Tibial nerve (tissue), 4 donors: Measurements from ENCODE around the gene C2CD5. TPM values are rescaled to one million over a fixed set of nuclear protein-coding genes. Genes with fewer than 3 reads are reported as not detected.
"Not testable (repeated sequence)": the region's sequence is repeated elsewhere in the genome, so short reads cannot be mapped to it uniquely, and the experiment has no call there.

ENCODE experiments used
- DNase-seq, 2 donors: peaks; one replicate each; pipeline ENCODE4 v3.0.0-alpha.2; 2019; ENCODE audit warnings: low spot score in 2 of 2
- H3K27ac ChIP-seq, 4 donors: fragments of 200-600 bp; sonication (generic) in 3 of 4; one replicate each; pipeline ENCODE4 v1.5.1; 2017 to 2019; ENCODE audit warnings: mild to moderate bottlenecking in 1 of 4
- H3K27me3 ChIP-seq, 2 donors: fragments of 200-600 bp; sonication (generic) in 1 of 2; one replicate each; pipeline versions ENCODE4 v1.5.1 to v1.6.0; 2017 to 2019
- H3K36me3 ChIP-seq, 3 donors: fragments of 200-600 bp; sonication (generic); one replicate each; pipeline ENCODE4 v1.5.1; 2018 to 2019
- H3K4me1 ChIP-seq, 4 donors: fragments of 200-600 bp; sonication (generic) in 3 of 4; one replicate each; pipeline ENCODE4 v1.5.1; 2017 to 2019
- H3K4me3 ChIP-seq, 4 donors: fragments of 200-600 bp; sonication (generic) in 3 of 4; one replicate each; pipeline ENCODE4 v1.5.1; 2017 to 2019; ENCODE audit warnings: mild to moderate bottlenecking in 1 of 4, moderate library complexity in 1 of 4
- H3K9me3 ChIP-seq, 4 donors: fragments of 200-600 bp; sonication (generic) in 3 of 4; one replicate each; pipeline ENCODE4 v1.5.1; 2017 to 2019
- CTCF ChIP-seq, 5 experiments: fragments of 200-600 bp in 3 of 5; fragments of 450-650 bp in 2 of 5; sonication (generic) in 3 of 5; IDR thresholded peaks; one replicate each; pipeline ENCODE4 v1.5.1; 2016 to 2019; ENCODE audit warnings: antibody characterized with exemption in 5 of 5, mild to moderate bottlenecking in 3 of 5, moderate library complexity in 2 of 5
- EP300 ChIP-seq, 2 donors: sonication (generic); formaldehyde crosslinking; IDR thresholded peaks; one replicate each; pipeline ENCODE4 v1.6.1; 2017; ENCODE audit warnings: antibody characterized with exemption in 2 of 2, mild to moderate bottlenecking in 1 of 2
- POLR2A ChIP-seq, 2 donors: fragments of 450-650 bp; IDR thresholded peaks; one replicate each; pipeline ENCODE4 v1.6.1; 2017; ENCODE audit warnings: antibody characterized with exemption in 2 of 2, mild to moderate bottlenecking in 2 of 2, moderate library complexity in 2 of 2
- WGBS, 2 donors: methylation state at CpG; one replicate each; pipeline ENCODE4 v1.1.5; 2018; 5-methylcytosine and 5-hydroxymethylcytosine counted together
- total RNA-seq, 4 donors: library from RNA; depleted of rRNA; stranded (reverse); fragments of >200 nt; gene quantifications; one replicate each; pipeline ENCODE4 v1.1.0, GENCODE V29; 2016

Gene C2CD5
- total RNA-seq, 4 donors from 2014 or later: 49.2 to 63.8 (median 52.5) TPM

- no peak for DNase-seq
- H3K9me3 ChIP-seq: peaks cover 0 to 1% (median 0%) of the 10 kb centered on the region in 4 donors
- H3K4me3 ChIP-seq: no peak overlapping the region
- no peaks in the 10 kb centered on the region for H3K27me3 ChIP-seq
- no peaks in the 10 kb centered on the region for H3K4me1 ChIP-seq
- TF ChIP-seq CTCF (IDR thresholded peaks at IDR 0.05): no peak
- no peak for TF ChIP-seq POLR2A (IDR thresholded peaks at IDR 0.05)
- TF ChIP-seq EP300 (IDR thresholded peaks at IDR 0.05): no peak
- 59 to 70% methylated on average over 4 of the region's 4 CpGs for WGBS, 2 donors
- no peak overlapping the region for H3K27ac ChIP-seq
- H3K36me3 ChIP-seq: no peaks in the 10 kb centered on the region
Measured at GRCh38 chr12:22562036-22563028, 18.0 kb upstream of the C2CD5 start.

GRCh38 chr12:22554750-22555149 lies 10.4 kb upstream of the C2CD5 start:
- DNase-seq, H3K27me3 ChIP-seq, H3K4me1 ChIP-seq, H3K4me3 ChIP-seq, H3K36me3 ChIP-seq, H3K27ac ChIP-seq: not testable (repeated sequence)
- WGBS, 2 donors: 92 to 94% methylated on average over 4 of the region's 4 CpGs
- peaks cover 0 to 21% (median 1%) of the 10 kb centered on the region in 4 donors for H3K9me3 ChIP-seq

- Histone ChIP-seq H3K36me3 (no peaks in the 10 kb centered on the region), H3K4me1 (no peaks in the 10 kb centered on the region), H3K4me3 (no peak overlapping the region), H3K27ac (no peak overlapping the region), H3K9me3 (peaks cover 0 to 21% (median 1%) of the 10 kb centered on the region in 4 donors), H3K27me3 (no peaks in the 10 kb centered on the region)
- DNase-seq: no peak
- no peak for TF ChIP-seq EP300 (IDR thresholded peaks at IDR 0.05)
- TF ChIP-seq CTCF (IDR thresholded peaks at IDR 0.05): no peak
Measured at GRCh38 chr12:22551624-22552023, 7.3 kb upstream of the C2CD5 start.

GRCh38 chr12:22545255-22545654 lies 913 bp upstream of the C2CD5 start:
- H3K4me3 ChIP-seq: peak overlapping the region in 1 of 4 donors; percentile 92
- H3K9me3 ChIP-seq: no peaks in the 10 kb centered on the region
- DNase-seq: no peak
- WGBS, 2 donors: 97 to 98% methylated on average over 6 of the region's 6 CpGs
- H3K36me3 ChIP-seq: peaks cover 0 to 4% (median 0%) of the 10 kb centered on the region in 3 donors
- H3K27ac ChIP-seq: peak overlapping the region in 1 of 4 donors; percentile 95
- no peaks in the 10 kb centered on the region for H3K27me3 ChIP-seq
- peaks cover 0 to 26% (median 19%) of the 10 kb centered on the region in 4 donors for H3K4me1 ChIP-seq
- TF ChIP-seq CTCF (IDR thresholded peaks at IDR 0.05) (no peak), EP300 (IDR thresholded peaks at IDR 0.05) (no peak), POLR2A (IDR thresholded peaks at IDR 0.05) (no peak)

GRCh38 chr12:22543246-22544037 lies 900 bp downstream of the C2CD5 start:
- peaks cover 0 to 41% (median 25%) of the 10 kb centered on the region in 4 donors for H3K4me1 ChIP-seq
- peak overlapping the region; percentile 87 to 98 (median 94) for H3K27ac ChIP-seq
- H3K36me3 ChIP-seq: peaks cover 0 to 4% (median 0%) of the 10 kb centered on the region in 3 donors
- TF ChIP-seq CTCF (IDR thresholded peaks at IDR 0.05) (no peak), EP300 (IDR thresholded peaks at IDR 0.05) (no peak), POLR2A (IDR thresholded peaks at IDR 0.05) (no peak)
- H3K27me3 ChIP-seq: no peaks in the 10 kb centered on the region
- peak; percentile 18 to 43 for DNase-seq
- H3K4me3 ChIP-seq: peak overlapping the region; percentile 80 to 92 (median 91)
- no peaks in the 10 kb centered on the region for H3K9me3 ChIP-seq
- WGBS, 2 donors: 5 to 20% methylated on average over 7 to 27 of the region's 28 CpGs
